ENCODE measurements around the gene YPEL4.
"Not testable (repeated sequence)": the region's sequence is repeated elsewhere in the genome, so short reads cannot be mapped to it uniquely, and the experiment has no call there.

Gene YPEL4, protein sequence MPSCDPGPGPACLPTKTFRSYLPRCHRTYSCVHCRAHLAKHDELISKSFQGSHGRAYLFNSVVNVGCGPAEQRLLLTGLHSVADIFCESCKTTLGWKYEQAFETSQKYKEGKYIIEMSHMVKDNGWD

DNA sequence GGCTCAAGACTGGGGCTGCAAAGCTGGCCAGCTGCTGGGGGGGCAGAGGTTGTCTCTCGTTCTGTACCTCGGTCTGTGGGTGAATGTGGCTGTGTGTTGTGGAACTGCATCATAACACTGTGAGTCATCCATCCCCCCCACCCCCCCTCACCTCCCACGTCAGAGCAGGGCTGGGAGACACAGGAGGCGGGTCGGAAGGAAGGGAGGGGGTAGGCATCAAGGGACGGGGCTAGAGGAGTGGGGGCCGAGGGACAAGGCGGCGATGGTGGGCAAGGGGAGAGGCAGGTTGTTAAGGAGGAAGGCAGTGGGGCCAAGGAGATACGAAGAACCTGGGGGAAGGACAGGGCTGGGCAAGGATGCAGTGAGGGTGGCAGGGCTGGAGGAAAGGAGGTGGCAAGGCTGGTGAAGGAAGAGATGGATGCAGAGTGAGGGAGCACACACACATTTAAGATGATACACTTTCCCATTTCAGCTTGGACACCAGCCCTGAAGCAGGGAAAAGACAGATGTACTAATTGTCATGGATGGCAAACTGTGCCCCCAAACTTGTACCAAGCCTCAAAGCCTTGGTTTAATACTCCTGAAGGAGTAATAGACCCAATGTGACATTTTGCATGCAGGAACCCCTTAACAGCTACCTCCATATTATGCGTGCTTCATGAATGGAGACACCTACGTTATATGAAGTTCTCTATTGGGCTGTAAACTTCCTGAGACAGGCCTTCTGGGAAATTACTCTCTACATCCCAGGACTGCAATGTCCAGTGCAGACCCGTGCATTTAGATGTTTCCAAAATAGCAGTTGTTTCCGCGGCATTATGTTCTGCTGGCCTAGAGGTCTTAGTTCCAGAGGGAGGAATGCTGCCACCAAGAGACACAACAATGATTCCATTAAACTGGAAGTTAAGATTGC, at the start of gene YPEL4:
TSS of gene YPEL4 (minus strand) at position 87 of the 913 bp plus-strand sequence. CDS start 2,805 bp downstream, outside the sequence.
- peak; percentile 72 to 85 (median 78) for DNase-seq

DNA sequence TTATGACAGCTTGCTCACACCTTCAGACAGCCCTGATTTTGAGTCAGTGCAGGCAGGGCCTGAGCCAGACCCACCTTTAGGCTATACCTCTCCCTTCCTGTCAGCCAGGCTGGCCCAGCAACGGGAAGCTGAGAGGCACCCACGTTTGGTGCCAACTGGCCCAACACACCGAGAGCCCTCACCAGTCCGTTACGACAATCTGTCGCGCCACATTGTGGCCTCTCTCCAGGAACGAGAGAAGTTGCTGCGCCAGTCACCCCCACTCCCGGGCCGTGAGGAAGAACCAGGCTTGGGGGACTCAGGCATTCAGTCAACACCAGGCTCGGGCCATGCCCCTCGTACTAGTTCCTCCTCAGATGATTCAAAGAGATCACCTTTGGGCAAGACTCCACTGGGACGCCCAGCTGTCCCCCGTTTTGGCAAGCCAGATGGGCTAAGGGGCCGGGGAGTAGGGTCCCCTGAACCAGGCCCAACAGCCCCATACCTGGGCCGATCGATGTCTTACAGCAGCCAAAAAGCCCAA, 49.2 kb upstream of the YPEL4 start:
- no peak for DNase-seq

DNA sequence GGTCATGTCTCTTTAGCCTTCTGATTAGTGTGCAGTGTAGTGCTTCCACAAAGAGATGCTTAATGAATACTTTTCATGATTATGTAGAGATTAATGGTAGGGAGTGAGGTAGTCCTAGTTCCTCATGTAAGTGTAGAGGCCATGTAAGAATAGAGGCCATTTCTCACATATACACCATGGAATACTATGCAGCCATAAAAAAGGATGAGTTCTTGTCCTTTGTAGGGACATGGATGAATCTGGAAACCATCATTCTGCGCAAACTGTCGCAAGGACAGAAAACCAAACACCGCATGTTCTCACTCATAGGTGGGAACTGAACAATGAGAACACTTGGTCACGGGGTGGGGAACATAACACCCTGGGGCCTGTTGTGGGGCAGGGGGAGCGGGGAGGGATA, 40.8 kb upstream of the YPEL4 start:
- DNase-seq: not testable (repeated sequence)

DNA sequence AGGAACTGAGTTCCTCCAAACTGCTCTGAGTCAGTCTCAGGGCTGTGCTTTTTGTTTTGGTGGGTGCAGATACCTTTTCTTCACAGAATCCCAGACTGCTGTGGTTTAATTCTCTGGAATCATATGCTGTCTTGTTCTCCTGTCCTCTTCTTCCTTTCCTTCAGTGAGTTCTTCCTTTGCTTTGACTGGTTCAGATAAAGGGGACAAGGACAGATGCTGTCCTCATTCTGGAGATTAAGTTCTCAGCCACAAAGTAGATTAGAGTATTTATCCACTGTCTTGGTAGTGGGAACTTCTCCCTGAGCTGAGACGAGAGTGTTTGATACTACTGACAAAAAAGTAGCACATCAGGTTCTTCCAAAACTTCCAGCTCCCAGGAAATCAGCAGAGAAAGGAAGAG, 31.5 kb upstream of the YPEL4 start:
- no peak for DNase-seq

DNA sequence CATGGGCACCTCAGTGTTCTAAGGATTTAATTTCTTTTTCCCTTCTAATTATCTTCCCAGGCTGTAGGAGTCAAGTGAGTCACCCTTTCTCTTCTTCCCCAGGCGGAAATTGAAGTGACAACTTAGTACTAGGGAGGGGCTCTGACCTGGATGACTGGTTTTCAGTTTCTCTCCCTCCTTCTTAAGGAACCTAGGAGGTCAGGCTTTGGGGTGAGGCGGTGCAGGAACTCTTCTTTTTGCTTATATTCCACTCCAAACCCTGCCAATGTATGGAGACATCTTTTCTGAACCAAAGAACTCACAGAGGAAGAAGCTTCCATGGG, 30.8 kb upstream of the YPEL4 start:
- DNase-seq: no peak

DNA sequence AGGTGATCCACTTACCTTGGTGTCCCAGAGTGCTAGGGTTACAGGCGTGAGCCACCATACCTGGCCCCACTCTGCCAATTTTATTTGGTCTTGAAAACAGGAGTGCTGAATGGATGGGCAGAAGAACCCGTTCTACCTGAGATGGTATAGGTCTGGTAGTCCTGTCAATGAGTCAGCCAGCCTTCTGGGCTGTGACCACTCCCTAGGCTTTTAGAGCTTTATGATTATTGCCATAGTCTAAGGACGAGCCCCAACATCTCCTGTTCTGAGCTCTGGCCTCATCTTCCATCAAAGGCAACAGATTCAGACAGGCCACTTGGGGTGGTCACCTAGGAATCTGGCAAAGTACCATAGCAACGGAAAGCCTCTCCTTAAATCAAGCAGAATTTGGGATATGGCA, 29.7 kb upstream of the YPEL4 start:
- DNase-seq: no peak

DNA sequence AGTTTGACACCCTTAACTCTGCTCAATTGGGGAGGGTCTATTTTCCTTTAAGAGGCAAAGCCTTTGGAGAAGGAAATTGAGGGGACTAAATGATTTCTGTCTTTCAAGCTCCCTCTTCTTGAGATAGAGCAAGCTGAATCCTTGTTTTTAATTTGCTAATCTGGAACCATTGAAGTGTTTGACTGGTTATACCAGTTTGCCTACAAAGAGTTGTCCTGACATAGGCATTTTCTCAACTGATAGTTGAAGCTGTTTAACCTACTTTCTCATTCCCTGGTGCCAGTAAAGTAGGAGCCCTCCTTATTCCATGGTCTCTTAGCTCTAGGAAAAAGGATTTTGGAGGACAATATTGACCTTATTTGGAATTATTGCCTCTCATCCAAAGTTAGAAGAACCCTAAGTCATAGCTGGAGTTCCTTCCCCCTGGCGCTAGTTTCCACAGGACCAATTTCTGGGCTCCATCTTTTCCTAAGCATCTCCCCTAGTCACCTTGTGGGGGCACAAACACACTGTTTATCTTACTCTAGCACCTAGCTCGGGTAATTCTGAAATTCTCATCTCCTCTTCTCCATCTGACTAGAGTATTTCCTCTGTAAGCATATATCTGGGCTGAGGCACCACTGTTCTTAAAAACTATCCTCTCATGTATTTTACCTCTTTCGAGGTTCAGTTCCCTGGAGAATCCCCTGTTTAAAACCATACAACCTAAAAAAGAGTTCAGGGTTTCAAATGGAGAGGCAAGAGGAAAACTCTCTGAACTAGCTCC, 25.6 kb upstream of the YPEL4 start:
- DNase-seq: no peak

DNA sequence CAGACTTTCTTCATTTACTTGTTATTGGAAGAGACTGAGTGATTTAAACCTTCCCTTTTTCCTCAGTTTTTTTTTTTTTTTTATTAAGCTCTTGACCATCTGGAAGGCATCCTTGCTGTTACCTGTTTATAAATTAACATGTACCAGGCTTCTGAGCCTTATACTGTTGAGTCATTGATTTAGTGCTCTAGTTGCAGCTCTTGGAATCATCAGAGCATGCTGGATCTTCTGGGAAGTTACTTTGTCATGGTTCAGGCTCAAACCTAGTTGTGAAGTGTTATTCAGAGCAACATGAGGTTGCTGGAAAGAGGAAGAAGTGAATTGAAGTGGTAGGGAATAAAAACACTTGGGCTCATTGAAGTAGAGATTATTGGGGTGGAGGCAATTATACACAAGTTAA, 24.5 kb upstream of the YPEL4 start:
- DNase-seq: no peak

DNA sequence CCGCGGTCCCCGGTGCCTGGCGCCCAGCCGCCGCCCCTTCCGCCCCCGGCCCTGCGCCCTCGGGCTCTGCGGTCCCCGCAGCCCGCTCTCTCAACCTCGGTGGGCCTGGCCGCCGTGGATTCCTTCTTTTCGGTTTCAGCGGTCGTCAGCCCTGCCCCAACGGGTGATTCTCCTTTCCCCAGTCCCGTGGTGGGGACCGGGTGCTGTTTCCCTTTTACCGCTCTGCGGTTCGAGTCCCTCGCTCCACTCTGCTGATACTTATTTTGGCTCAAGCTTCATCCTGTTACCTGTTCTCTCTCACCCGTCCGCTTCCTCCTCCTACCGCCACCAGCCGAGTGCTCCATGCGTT, 18.7 kb upstream of the YPEL4 start:
- DNase-seq: peak in 4 of 6 experiments; percentile 16 to 74 (median 44)

DNA sequence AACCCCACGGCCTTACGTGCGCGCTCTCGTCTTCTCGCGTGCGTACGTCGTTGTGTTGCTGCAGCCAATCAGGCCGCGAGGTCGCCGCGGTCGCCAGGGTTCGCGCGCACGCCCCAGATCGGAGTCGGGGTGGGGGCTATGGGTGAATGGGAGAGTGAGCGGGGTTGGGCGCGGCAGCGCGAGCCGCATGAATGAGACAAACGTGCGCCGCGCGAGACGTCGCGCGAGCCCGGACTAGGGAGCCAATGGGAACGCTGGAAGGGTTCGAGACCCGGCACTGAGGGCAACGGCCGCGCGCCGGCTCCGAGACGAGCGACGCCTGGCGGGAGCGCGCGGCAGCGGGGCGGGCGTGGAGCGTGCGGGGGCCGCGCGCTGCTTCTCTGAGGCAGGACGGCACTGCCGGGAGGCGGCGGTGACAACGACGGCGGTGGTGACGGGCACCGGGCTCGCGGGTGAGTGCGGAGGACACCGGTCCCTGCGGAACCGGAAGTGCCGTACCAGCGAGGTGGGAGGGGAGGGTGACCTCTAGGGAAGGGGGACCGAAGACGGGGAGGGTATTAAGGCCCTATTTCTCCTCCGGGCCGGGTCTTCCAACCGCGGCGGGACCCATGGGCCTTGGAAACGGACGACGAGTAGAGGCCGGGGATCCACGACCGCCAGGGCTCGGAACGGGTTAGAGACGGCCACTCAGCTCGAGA, 18.2 kb upstream of the YPEL4 start, which contains the start of gene ZDHHC5:
TSS of gene ZDHHC5 (plus strand) at position 379 of the 698 bp plus-strand sequence. CDS start 4,977 bp downstream, outside the sequence.
- DNase-seq: peak in 5 of 6 experiments; percentile 94 to 100 (median 99)

DNA sequence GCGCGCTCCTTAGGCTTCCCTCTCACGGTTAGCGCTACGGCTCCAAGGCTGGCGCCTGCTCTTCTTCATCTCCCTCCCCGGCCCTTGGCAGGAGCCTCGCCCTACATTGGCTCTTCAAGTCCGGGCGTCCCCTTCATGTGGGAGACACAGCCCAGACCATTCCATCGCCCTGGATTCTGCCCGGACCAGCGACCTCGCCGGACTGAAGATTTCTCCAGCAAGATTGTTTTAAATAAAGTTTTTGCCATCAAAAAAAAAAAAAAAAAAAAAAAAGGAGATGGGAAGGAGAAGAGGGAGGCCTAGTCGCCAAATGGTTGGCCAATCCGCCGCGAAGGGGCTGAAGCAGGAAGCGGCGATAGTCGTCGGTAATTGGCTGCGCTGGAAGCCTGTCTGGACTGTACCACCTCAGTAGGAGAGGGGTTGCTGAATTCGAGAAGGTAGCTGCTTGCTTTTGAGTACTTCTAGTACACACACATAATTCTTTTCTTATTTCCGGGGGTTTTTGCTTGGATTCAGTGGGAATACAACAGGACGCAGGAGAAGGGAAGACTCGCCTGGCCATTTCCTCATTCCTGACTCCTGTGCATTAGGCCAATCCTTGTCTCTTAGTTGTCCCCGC, 17.5 kb upstream of the YPEL4 start:
- peak; percentile 88 to 100 (median 96) for DNase-seq

DNA sequence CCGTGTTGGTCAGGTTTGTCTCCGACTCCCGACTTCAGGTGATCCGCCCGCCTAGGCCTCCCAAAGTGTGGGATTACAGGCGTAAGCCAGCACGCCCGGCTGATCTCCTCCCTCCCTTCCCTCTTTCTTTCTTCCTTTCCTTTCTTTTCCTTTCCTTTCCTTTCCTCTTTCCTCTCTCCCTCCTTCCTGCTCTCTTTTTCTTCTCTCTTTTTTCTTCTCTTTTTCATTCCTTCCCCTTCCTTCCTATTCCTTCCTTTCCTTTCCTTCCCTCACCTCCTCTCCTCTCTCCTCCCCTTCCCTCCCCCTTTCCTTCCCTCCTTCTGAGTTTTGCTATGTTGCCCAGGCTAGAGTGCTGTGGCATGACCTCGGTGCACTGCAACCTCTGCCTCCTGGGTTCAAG, 14.3 kb upstream of the YPEL4 start:
- no peak for DNase-seq

DNA sequence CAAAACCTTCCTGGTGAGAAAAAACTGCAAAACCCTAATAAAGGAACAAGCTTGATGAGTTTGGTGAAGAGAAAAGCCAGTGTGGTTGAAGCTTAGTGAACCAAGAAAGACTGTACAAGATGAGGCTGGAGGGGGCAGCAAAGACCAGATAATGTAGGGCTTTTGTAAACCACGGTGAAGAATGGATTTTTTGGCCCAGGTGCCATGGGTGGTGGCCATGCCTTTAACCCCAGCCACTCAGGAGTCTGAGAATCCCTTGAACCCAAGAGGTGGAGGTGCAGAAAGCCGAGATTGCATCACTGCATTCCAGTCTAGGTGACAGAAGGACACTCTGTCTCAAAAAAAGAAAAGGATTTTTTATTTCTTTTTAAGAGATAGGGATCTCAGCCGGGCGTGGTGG, 13.2 kb upstream of the YPEL4 start:
- peak in 1 of 6 experiments; percentile 3 for DNase-seq

DNA sequence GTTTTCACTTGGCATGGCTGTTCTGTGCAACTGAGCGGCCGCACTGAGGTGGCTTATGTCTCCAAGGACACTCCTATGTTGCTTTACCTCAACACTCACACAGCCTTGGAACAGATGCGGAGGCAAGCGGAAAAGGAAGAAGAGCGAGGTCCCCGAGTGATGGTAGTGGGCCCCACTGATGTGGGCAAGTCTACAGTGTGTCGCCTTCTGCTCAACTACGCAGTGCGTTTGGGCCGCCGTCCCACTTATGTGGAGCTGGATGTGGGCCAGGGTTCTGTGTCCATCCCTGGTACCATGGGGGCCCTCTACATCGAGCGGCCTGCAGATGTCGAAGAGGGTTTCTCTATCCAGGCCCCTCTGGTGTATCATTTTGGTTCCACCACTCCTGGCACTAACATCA, 10.0 kb upstream of the YPEL4 start:
- DNase-seq: no peak

DNA sequence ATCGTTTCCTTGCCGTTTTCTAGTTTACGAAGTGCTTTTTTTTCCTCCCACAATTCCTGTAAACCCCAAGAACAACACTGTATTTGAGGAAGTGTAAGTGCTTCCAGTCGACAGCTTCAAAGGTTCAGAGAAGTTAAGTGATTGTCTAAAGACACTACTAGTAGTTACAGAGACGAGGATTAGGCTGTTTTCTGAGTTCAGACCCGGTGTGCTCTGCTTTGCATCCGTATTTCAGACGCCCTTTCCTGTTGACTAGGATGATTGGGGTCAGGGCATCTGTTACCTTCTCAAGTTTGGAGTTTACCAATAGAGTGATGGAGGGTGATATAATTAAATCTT, 8.3 kb upstream of the YPEL4 start:
- peak in 1 of 6 experiments; percentile 30 for DNase-seq

DNA sequence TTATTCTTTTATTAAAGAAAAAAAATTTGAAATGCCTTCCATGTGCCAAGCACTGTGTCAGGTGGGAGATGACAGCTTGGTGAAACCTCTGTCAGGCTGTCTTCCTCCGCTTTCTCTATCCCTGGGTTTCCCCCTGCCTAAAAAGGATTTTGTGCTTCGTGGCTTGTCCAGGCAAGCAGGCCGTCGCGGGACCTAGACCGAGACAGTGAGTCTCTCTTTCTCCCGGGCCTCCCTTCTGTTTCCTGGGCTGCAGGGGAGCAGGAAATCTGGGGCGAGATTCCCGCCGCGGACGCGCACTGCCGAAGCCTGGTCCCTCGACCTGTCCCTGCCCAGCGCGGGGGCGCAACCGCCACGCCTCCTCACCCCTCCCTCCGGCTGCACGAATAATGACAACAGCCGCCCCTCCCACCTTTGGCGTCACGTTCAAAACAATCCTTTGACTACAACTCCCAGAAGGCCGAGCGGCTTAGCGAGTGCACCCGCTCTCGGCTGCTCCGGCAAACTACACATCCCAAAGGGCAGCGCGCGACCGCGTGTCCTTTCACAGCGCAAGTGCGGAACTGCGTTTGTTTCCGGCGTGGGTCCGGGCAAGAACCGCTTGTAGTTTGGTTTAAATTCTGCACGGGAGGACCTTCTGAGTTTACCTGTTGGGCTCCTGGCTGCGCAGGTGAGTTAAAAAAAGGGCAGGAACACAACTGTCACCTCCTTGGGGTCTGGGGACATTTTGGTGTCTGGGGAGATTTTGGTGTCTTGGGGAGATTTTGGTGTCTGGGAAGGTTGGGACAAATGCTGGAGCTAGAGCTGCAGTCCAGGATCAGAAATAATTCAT, 7.7 kb upstream of the YPEL4 start, which contains the start of gene CLP1:
TSS of gene CLP1 (plus strand) at position 569 of the 829 bp plus-strand sequence. CDS start 1,715 bp downstream, outside the sequence.
- DNase-seq: peak; percentile 96 to 99 (median 97)

DNA sequence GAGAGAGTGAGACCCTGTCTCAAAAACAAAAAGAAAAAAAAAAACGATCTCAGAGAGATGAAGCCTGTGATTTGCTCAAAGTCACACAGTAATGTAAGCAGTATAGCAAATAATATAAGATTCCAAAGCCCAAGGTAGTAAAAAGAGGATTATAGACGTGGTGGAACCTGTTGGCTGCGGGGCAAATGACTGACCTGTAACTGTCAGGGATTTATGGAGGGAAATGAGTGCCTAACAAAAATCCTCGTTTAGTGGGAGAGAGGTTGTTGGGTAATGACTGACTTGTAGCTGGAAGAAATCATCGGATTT, 7.1 kb upstream of the YPEL4 start:
- no peak for DNase-seq

DNA sequence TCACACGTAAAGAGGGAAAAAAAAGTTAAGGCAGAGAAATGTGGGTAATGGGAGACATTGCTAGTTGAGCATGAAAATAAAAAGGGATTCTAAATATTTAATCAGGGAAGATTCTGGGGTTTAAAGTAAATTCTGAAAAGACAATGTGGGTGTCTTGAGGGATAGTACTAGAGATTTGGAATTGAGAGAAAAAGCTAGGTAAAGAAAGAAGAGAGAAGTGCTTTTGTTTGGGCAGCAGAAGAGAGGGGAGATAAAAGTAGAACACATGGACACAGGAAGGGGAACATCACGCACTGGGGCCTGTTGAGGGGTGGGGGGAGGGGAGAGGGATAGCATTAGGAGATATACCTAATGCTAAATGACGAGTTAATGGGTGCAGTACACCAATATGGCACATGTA, 3.5 kb upstream of the YPEL4 start:
- no peak for DNase-seq

DNA sequence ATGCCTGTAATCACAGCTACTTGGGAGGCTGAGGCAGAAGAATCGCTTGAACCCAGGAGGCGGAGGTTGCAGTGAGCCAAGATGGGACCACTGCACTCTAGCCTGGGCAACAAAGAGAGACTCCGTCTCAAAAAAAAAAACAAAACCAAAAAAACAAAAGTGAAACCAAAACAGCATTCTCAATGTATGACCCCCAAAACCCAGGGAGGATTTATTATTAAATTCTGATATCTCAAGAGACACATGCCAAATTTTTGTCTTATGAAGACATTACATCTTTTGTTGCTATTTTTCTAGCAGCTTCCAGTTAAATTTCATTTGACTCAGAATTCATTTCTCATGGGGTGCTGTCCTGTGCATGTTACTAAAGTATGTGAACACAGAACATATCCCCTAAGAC, 3.0 kb upstream of the YPEL4 start:
- DNase-seq: no peak

DNA sequence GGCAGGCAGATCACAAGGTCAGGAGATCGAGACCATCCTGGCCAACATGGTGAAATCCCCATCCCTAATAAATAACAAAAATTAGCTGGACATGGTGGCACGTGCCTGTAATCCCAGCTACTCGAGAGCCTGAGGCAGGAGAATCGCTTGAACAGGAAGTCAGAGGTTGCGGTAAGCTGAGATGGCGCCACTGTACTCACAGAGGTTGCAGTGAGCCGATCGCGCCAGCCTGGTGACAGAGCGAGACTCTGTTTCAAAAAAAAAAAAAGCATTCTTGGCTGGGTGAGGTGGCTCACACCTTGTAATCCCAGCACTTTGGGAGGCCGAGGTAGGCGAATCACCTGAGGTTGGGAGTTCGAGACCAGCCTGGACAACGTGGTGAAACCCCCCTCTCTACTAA, 2.5 kb upstream of the YPEL4 start:
- peak in 4 of 6 experiments; percentile 14 to 38 (median 30) for DNase-seq

DNA sequence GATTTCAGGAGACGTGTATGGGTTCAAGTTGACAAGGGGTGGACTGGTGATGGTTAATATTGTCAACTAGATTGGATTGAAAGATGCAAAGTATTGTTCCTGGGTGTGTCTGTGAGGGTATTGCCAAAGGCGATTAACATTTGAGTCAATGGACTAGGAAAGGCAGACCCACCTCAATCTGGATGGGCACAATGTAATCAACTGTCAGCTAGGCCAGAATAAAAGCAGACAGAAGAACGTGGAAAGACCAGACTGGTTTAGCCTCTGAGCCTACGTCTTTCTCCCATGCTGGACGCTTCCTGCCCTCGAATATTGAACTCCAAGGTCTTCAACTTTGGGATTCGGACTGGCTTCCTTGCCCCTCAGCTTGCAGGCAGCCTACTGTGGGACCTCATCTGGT, 1.7 kb upstream of the YPEL4 start:
- DNase-seq: no peak

DNA sequence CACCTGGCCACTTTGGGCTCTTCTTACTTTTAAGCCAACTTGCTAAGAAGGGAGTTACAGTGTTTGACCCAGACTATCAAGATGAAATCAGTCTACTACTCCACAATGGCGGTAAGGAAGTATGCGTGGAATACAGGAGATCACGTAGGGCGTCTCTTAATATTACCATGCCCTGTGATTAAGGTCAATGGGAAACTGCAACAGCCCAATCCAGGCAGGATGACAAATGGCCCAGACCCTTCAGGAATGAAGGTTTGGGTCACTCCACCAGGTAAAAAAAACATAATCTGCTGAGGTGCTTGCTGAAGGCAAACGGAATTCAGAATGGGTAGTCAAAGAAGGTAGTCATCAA, 1.0 kb upstream of the YPEL4 start:
- DNase-seq: no peak
